ENCODE data around the gene GPN2. TPM values are rescaled to one million over a fixed set of nuclear protein-coding genes. Genes with fewer than 3 reads are reported as not detected.
A peak's percentile ranks its signal among the peaks of the same experiment; 100 is the strongest.

GPN2 gene
- total RNA-seq, 2 donors from 2014 or later = 32.4 to 36.2 TPM

- no peak for TF ChIP-seq CTCF (IDR thresholded peaks at IDR 0.05)
- peak; percentile 97 for DNase-seq
- peak overlapping the region; percentile 100 for H3K27ac ChIP-seq
- H3K4me3 ChIP-seq = peak overlapping the region; percentile 64
- peak overlapping the region; percentile 95 to 97 for H3K9ac ChIP-seq (ENCODE audit: low read depth in 2 of 2, low read length in 2 of 2)
- H3K9me3 ChIP-seq = no peaks in the 10 kb centered on the region
- intact Hi-C loops (cut with DNase I) = no loop called here
- no peaks in the 10 kb centered on the region for H3K36me3 ChIP-seq
- no peaks in the 10 kb centered on the region for H3K4me1 ChIP-seq
- H3K27me3 ChIP-seq = no peaks in the 10 kb centered on the region
These were observed 25.2 kb downstream of the GPN2 start for GRCh38 chr1:26864610-26865480.

GRCh38 chr1:26863685-26864077, 26.4 kb downstream of the GPN2 start:
- DNase-seq = no peak
- TF ChIP-seq CTCF (IDR thresholded peaks at IDR 0.05) = no peak
- peak overlapping the region; percentile 64 for H3K4me3 ChIP-seq
- intact Hi-C loops (cut with DNase I) = no loop called here
- no peaks in the 10 kb centered on the region for H3K36me3 ChIP-seq
- H3K27me3 ChIP-seq = no peaks in the 10 kb centered on the region
- H3K27ac ChIP-seq = peak overlapping the region; percentile 100
- H3K9ac ChIP-seq (ENCODE audit: low read depth in 2 of 2, low read length in 2 of 2) = peak overlapping the region; percentile 83 to 95
- H3K4me1 ChIP-seq = no peaks in the 10 kb centered on the region
- H3K9me3 ChIP-seq = no peaks in the 10 kb centered on the region

GRCh38 chr1:26862781-26863684, 27.1 kb downstream of the GPN2 start, which contains the start of gene SFN:
TSS of gene SFN (plus strand) at chr1:26863149. CDS start at chr1:26863213, 64 bp downstream.
- peak; percentile 79 for TF ChIP-seq CTCF (IDR thresholded peaks at IDR 0.05)
- Histone ChIP-seq H3K9me3 (no peaks in the 10 kb centered on the region), H3K4me3 (peak within 1 kb of the TSS; percentile 64), H3K36me3 (no peaks in the 10 kb centered on the region), H3K9ac (ENCODE audit: low read depth in 2 of 2, low read length in 2 of 2) (peak within 1 kb of the TSS; percentile 83 to 95), H3K27ac (peak within 1 kb of the TSS; percentile 100), H3K27me3 (no peaks in the 10 kb centered on the region), H3K4me1 (no peaks in the 10 kb centered on the region)
- intact Hi-C loops (cut with DNase I) = no loop called here
- peak; percentile 93 for DNase-seq

GRCh38 chr1:26861889-26862378, 28.1 kb downstream of the GPN2 start:
- Histone ChIP-seq H3K4me1 (no peaks in the 10 kb centered on the region), H3K27me3 (no peaks in the 10 kb centered on the region), H3K9me3 (no peaks in the 10 kb centered on the region), H3K36me3 (no peaks in the 10 kb centered on the region), H3K4me3 (no peak overlapping the region), H3K27ac (peak overlapping the region; percentile 56), H3K9ac (ENCODE audit: low read depth in 2 of 2, low read length in 2 of 2) (peak overlapping the region in 1 of 2 donors; percentile 95)
- DNase-seq = peak; percentile 44
- no peak for TF ChIP-seq CTCF (IDR thresholded peaks at IDR 0.05)
- intact Hi-C loops (cut with DNase I) = no loop called here

GRCh38 chr1:26861286-26861701, 28.8 kb downstream of the GPN2 start:
- no peak for DNase-seq
- H3K4me3 ChIP-seq = no peak overlapping the region
- no peak for TF ChIP-seq CTCF (IDR thresholded peaks at IDR 0.05)
- no peaks in the 10 kb centered on the region for H3K27me3 ChIP-seq
- H3K9ac ChIP-seq (ENCODE audit: low read depth in 2 of 2, low read length in 2 of 2) = no peak overlapping the region
- intact Hi-C loops (cut with DNase I) = no loop called here
- H3K27ac ChIP-seq = peak overlapping the region; percentile 56
- no peaks in the 10 kb centered on the region for H3K9me3 ChIP-seq
- H3K36me3 ChIP-seq = no peaks in the 10 kb centered on the region
- no peaks in the 10 kb centered on the region for H3K4me1 ChIP-seq

Data from colonic mucosa (tissue), 4 donors.